Stimulated activated CD8-positive, alpha-beta memory T cell treated with anti-CD3 and anti-CD28 coated beads, Interleukin-12 subunit alpha, Interleukin-12 subunit beta, amount 100 ng/mL, for 24 hours (primary cell): ENCODE measurements around the gene COX4I2.
"Not testable (repeated sequence)": the region's sequence is repeated elsewhere in the genome, so short reads cannot be mapped to it uniquely, and the experiment has no call there.

ENCODE experiments used
- DNase-seq: peaks from one replicate; pipeline ENCODE4 v3.0.0-alpha.2; 2020; ENCODE audit errors: extremely low read depth

COX4I2 gene

DNA sequence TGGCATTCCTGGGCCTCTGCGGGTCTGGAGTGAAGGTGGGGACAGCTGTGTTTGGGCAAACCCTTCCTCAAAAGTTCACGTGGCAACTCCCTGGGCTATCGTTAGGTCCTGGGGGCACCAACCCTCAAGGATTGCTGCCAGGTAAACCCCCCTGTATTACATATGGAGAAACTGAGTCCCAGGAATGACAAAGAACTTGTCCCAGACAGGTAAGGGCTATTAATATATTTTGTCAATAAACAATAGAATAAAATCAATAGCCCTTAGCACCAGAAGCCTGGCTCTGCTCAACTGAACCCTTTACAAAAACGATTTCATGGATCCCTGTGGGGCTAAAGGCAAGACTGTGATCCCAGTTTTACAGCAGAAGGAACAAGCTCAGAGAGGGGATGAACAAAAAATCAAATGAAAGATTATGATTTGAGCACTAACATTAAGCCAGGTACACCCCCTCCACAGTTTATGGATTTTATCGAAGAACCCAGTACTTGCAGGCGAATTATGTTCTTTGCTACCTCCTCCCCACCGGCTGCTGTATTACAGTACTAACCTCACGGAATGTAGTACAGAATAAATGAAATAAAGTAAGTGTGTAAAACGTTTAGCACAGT is 30.0 kb upstream of the COX4I2 start:
- DNase-seq = no peak

DNA sequence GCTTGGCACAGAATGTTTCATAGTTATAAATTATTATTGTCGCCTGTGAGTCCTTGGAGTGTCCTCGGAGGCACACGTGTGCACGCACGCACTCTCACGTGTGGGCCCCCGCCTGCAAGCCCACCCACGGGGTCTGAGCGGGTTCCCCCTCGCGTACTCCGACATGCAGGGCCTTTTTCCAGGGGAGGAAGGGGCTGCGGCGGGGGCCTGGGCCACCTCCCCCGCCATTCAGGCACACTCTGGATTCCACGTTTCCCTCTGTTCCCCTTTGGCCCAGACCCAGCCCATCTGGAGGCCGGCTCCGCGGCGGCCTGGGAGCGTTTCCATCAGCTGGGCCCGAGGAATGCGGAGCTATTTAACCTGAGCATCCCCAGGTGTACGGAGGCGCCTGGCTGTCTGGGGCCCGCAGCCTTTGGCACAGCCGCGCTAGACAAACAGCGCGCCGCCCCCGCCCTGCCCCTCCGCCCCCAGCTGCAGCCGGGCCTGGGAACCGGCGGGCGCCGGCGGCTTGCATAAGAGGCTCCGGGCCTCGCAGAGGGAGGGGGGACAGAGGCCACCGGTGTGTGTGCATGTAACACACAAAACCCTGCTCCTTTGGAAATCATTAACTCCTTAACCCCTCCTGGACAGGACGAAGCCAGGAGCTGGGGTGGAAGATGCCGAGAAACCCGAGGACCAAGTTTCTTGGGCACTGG is 29.3 kb upstream of the COX4I2 start:
- no peak for DNase-seq

- DNase-seq = not testable (repeated sequence)
These were observed 25.5 kb upstream of the COX4I2 start for GRCh38 chr20:31612271-31612640.

DNA sequence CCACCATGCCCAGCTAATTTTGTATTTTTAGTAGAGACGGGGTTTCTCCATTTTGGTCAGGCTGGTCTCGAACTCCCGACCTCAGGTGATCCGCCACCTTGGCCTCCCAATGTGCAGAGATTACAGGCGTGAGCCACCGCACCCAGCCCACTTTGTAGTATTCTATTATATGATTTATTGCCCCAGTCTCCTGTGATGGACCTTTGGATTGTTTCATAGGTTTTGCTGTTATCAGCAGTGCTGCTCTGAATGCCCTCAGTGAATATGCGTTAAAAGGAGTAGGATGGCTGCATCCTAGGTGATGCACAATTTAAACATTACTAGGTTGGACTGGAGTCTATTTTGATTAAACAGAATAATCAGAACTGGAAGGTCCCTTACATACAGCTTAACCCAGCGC is 22.3 kb upstream of the COX4I2 start:
- no peak for DNase-seq

GRCh38 chr20:31617432-31618104 is 20.1 kb upstream of the COX4I2 start:
- no peak for DNase-seq

DNA sequence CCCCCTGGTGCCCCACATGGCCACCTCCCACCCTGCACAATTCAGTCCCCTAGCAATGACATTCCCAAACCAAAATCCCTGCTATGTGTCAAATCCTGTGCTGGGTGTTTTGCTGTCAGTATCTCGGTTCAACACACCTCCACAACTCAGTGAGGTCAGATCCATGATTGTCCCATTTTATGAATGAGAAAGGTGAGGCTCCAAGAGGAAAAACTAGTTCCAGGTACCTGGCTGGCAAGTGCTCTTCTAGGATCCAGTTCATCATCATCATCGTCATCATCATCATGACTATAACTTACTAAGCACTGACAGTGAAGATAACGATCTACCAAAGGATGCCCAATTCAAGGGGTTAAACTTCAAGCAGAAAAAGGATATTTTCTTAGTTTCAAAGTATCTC is 17.5 kb upstream of the COX4I2 start:
- no peak for DNase-seq

DNA sequence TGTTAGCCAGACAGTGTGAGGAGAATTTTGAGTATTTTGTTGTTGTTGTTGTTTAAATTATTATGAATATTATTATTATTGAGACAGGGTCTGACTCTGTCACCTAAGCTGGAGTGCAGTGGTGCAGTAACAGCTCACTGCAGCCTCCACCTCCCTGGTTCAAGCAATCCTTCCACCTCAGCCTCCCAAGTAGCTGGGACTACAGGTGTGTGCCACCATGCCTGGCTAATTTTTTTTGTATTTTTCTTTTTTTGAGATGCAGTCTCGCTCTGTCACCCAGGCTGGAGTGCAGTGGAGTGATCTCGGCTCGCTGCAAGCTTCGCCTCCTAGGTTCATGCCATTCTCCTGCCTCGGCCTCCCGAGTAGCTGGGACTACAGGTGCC is 14.6 kb upstream of the COX4I2 start:
- not testable (repeated sequence) for DNase-seq

DNA sequence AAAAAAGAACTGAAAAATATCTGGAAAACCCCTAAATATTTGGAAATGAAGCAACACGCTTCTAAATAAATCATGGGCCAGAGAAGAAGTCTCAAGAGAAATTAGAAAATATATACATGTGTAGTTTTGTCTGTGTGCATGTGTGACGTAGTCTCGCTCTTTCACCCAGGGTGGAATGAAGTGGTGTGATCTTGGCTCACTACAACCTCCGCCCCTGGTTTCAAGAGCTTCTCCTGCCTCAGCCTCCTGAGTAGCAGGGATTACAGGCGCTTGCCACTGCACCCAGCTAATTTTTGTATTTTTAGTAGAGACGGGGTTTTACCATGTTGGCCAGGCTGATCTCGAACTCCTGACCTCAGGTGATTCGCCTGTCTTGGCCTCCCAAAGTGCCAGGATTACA is 11.2 kb upstream of the COX4I2 start:
- not testable (repeated sequence) for DNase-seq

- not testable (repeated sequence) for DNase-seq
These were observed 9.7 kb upstream of the COX4I2 start for GRCh38 chr20:31628057-31628456.

DNA sequence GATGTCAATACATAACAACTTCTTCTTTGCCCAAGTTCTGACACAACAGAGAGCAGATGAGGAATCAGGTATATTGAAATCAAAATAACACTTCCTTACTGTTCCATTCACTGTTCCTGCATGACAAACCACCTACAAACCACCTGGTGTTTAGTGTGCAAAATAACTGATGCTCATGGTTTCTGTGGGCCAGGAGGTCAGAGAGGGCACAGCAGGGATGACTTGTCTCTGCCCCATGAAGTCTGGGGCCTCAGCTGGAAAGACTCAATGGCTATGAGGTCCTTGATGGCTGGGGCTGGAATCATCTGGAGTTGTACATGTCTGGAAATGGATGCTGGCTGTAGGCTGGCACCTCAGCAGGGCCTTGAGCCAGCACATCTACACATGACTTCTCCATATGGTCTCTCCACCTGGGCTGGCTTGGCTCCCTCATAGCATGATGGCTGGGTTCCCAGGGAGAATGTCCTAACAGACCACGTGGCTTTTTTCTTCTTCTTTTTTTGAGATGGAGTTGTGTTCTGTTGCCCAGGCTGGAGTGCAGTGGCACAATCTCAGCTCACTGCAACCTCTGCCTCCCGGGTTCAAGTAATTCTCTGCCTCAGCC is 7.4 kb upstream of the COX4I2 start:
- no peak for DNase-seq

GRCh38 chr20:31632548-31633338 is 5.0 kb upstream of the COX4I2 start:
- DNase-seq = no peak

- DNase-seq = no peak
These were observed 4.3 kb upstream of the COX4I2 start for GRCh38 chr20:31633339-31633914.

GRCh38 chr20:31638317-31638716 is 605 bp downstream of the COX4I2 start:
- no peak for DNase-seq

- DNase-seq = no peak
These were observed 1.1 kb downstream of the COX4I2 start for GRCh38 chr20:31638816-31639215.

DNA sequence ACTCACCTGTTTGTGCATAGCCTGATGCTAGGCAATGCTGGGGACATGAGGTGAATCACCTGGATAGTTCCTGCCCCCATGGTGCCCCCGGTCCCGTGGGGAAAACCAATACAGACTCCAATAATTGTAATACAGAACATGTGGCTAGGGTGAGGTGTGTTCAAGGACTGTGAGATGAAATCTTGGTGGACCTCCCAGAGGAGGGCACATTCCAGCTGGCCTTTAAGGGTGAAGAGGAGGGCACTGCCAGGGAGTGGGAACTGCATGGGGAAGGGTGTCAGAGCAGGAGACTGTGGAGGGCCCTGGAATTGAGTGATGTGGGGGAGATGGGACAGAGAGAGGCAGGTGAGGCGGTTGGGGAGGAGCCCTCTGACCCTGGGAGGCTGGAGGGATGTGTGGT is 2.5 kb downstream of the COX4I2 start:
- no peak for DNase-seq

DNA sequence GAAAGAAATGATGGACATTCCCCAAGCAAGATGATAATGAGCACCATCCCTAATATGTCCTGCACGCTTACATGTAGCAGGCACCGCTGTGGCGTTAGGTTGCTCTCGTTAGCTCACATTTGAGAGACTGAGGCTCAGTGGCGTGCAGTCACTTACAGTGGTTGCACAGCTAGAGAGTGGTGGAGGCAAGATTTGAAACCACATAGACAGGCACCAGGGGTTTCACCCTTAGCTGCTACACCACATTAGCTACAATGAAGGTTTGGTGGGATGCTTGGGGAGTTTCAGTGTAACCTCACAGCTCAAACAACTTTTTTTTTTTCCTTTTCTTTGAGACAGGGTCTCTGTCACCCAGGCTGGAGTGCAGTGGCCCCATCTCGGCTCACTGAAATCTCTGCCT is 3.7 kb downstream of the COX4I2 start:
- DNase-seq = no peak

GRCh38 chr20:31642837-31643236 is 5.1 kb downstream of the COX4I2 start:
- no peak for DNase-seq

GRCh38 chr20:31643522-31643921 is 5.8 kb downstream of the COX4I2 start:
- no peak for DNase-seq

DNA sequence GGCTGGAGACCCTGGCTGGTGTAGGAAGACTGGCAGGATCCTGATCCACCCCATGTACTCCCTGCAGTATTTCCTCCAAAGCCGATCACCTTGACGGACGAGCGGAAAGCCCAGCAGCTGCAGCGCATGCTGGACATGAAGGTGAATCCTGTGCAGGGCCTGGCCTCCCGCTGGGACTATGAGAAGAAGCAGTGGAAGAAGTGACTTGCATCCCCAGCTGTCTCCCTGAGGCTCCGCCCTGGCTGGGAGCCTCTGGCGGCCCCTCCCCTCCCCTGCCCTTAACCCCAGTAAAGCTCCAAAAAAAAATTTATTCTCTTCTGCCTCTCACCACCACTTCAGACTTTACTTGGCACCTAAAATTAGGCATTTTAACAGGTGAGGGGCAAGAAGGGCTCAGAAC is 7.0 kb downstream of the COX4I2 start:
- DNase-seq = no peak

GRCh38 chr20:31648104-31648503 is 10.4 kb downstream of the COX4I2 start:
- not testable (repeated sequence) for DNase-seq

- no peak for DNase-seq
These were observed 15.2 kb downstream of the COX4I2 start for GRCh38 chr20:31652917-31653396.

DNA sequence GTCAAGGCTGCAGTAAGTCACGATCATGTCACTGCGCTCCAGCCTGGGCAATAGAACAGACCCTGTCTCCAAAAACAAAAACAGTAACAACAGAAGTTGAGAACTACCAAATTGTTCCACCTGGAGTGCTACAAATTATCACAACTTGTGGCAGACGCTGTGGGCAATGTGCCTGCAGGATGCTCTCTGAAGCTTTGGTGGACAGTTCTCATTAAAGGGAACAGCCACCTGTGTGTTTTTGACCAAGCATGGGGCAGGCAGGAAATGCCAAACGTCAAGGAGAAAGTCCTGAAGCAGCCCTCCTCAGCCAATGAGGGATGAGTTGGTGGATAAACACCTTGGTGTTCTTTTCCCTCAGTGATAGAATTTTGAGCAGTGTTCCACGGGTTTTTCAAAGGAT is 15.8 kb downstream of the COX4I2 start:
- DNase-seq = no peak
